Peyer's patch (tissue), 4 donors: Measurements from ENCODE around the gene CD63.

Experiments used
- CTCF ChIP-seq, 6 experiments: fragments of 450-650 bp in 4 of 6; fragments of 200-600 bp in 2 of 6; sonication (generic) in 1 of 6; IDR thresholded peaks; one replicate each; pipeline ENCODE4 v1.5.1; 2017 to 2019; ENCODE audit warnings: antibody characterized with exemption in 6 of 6, mild to moderate bottlenecking in 3 of 6, moderate library complexity in 1 of 6
- POLR2A ChIP-seq, 2 donors: fragments of 450-650 bp; IDR thresholded peaks; one replicate each; pipeline ENCODE4 v1.5.1; 2017; ENCODE audit warnings: antibody characterized with exemption in 2 of 2, mild to moderate bottlenecking in 2 of 2, moderate library complexity in 2 of 2

GRCh38 chr12:55725556-55725955 lies 3.3 kb downstream of the CD63 start:
- TF ChIP-seq CTCF (IDR thresholded peaks at IDR 0.05) (no peak), POLR2A (IDR thresholded peaks at IDR 0.05) (no peak)
